ENCODE measurements around the gene BUB1B.

GRCh38 chr15:40264321-40265153, 103.7 kb downstream of the BUB1B start:
- TF ChIP-seq CTCF (IDR thresholded peaks at IDR 0.05) (no peak), REST (IDR thresholded peaks at IDR 0.05; ENCODE audit: insufficient read depth in 1 of 2, low read depth in 2 of 2, low read length in 1 of 2) (no peak), TCF7L2 (IDR thresholded peaks at IDR 0.05; ENCODE audit: low read depth, low read length) (no peak), POLR2AphosphoS5 (IDR thresholded peaks at IDR 0.05; ENCODE audit: low read depth, low read length) (no peak)

Data from Panc1 (cell line).